LNCaP clone FGC (cell line): ENCODE data around the gene GBX2.
"Not testable (repeated sequence)": the region's sequence is repeated elsewhere in the genome, so short reads cannot be mapped to it uniquely, and the experiment has no call there.

Experiments used
- DNase-seq: peaks from one replicate; pipeline ENCODE4 v3.0.0-alpha.2; 2011; ENCODE audit warnings: low read depth
- H3K4me3 ChIP-seq: 2 replicates; pipeline ENCODE4 v1.5.1; 2011; ENCODE audit warnings: mild to moderate bottlenecking, low read depth, low read length, control low read depth
- CTCF ChIP-seq: IDR thresholded peaks from 2 replicates; pipeline ENCODE4 v1.5.1; 2012; ENCODE audit warnings: mild to moderate bottlenecking; ENCODE audit not compliant: control insufficient read depth, insufficient read depth; ENCODE audit errors: extremely low read depth

GBX2 gene

DNA sequence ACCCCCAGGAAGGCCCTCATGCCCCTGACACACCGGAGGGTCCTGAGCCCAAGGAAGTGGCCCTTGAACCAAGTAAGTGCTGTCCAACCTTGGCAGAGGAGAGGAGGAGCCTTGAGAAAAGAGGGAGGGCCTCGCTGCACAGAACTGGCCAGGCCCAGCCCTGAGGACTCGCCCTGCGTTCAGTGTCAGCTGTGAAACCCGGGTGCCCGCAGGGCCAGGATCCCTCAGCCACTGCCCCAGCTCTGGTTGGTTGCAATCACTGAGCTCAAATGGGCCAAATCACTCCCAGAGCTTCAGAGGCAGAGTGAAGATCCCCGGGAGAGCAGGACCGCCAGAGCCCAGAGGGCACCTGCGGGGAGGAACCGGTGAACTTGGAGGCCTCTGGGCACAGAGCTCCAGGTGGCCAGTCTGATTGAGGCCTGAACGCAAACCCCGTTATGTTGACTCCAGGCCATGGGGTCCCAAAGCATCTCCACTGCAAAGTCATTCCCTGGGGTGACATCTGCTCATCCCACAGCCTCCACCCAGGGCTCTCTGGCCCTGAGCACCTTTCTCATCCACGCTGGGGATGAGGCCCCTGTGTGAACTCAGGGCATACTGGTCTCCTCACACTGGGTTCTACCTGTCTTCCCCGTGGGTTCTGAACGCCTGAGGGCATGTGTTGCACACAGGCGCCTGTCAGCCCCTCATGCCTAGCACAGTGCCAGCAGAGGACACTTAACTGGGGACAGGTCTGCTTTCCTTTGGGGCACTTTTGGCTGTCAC lies 11.9 kb downstream of the GBX2 start:
- no peak for DNase-seq
- H3K4me3 ChIP-seq, result no peak overlapping the region
- no peak for TF ChIP-seq CTCF

GRCh38 chr2:236155406-236155805 lies 12.8 kb downstream of the GBX2 start:
- no peak for DNase-seq
- TF ChIP-seq CTCF, result no peak
- H3K4me3 ChIP-seq, result no peak overlapping the region

DNA sequence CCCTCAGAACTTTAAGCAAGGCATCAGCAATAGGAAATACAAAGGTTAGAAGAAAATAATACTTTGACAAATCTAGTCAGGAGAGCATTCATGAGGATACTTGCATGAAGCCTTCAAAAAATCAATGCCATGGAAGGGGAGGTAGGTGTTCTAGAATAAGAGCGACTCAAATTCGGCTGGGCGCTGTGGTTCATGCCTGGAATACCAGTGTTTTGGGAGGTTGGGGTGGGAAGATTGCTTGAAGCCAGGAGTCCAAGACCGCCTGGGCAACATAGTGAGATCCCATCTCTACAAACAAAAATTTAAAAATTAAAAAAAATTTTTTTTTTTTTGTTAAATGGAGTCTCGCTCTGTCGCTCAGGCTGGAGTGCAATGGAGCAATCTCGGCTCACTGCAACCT lies 21.8 kb downstream of the GBX2 start:
- no peak for TF ChIP-seq CTCF
- no peak overlapping the region for H3K4me3 ChIP-seq

DNA sequence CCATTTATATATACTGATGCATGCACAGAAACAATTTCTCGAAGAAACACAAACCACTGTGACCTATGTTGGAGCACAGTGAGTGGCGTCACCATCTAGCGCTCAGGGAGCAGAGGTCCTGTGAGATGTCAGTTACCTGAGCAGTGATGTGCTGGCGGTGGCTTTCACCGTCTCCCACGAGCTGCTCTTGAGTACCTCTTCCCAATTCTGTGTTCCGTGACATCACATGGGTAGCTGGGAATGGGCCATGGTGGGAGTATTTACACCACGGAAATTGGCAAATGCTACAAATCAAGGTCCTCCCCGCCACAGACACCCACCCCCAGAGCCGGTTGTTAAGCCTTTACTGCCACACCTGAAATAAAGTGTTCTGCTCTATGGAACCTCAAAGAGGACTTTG lies 24.4 kb downstream of the GBX2 start:
- no peak for DNase-seq
- TF ChIP-seq CTCF, result no peak
- no peak overlapping the region for H3K4me3 ChIP-seq

More for the DNA sequence above, 21.8 kb downstream of the GBX2 start:
- no peak for DNase-seq

- not testable (repeated sequence) for DNase-seq, H3K4me3 ChIP-seq
These were observed 26.6 kb downstream of the GBX2 start for GRCh38 chr2:236141616-236142015.

DNA sequence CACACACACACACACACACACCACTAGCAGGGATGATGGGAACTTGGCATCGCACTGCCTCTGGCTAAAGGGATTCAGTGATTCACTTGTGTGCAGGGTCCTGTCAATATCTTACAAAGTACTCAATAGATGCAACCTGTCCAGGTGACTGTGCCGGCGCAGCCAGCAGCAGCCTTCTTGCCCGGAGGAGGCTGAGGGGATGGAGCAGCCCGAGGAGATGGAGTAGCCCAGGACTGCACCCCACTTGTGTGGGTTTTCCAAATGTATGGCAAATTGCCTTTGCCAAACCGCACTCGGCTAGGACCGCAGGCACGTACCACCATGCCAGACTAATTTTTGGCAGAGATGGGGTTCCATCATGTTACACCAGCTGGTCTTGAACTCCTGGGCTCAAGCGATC lies 31.1 kb downstream of the GBX2 start:
- no peak overlapping the region for H3K4me3 ChIP-seq
- DNase-seq, result no peak
- no peak for TF ChIP-seq CTCF

- TF ChIP-seq CTCF, result no peak
- H3K4me3 ChIP-seq, result no peak overlapping the region
- DNase-seq, result no peak
These were observed 31.6 kb downstream of the GBX2 start for GRCh38 chr2:236136538-236136937.
